PC-3 (cell line): ENCODE data around the gene TMC3. TPM values are rescaled to one million over a fixed set of nuclear protein-coding genes. Genes with fewer than 3 reads are reported as not detected.

Experiments used
- ATAC-seq: fragments of 200-7000 bp; cut with Tn5 transposase; 2 replicates; pipeline ENCODE4 v1.9.1; 2020; ENCODE audit warnings: mild to moderate bottlenecking, moderate library complexity
- BruUV-seq: library from RNA; stranded (reverse); fragments of 400-500 nt; replicated peaks from 2 replicates; lab custom pipeline; 2021; lab: Mats Ljungman, UMichigan
- CTCF ChIA-PET: fragments of 300-600 bp; sonication (Branson Sonifier 250); formaldehyde crosslinking; loops from one replicate; lab custom pipeline; 2022; ENCODE audit warnings: antibody characterized with exemption; lab: Charles Lee
- POLR2A ChIA-PET: fragments of 300-600 bp; sonication (Branson Sonifier 250); formaldehyde crosslinking; loops from one replicate; lab custom pipeline; 2022; ENCODE audit warnings: antibody characterized with exemption; ENCODE audit not compliant: unreplicated experiment; lab: Charles Lee
- DNase-seq: peaks from one replicate; pipeline ENCODE4 v3.0.0-alpha.2; 2015
- H2AFZ ChIP-seq: fragments of 300-600 bp; sonication (generic); 2 replicates; pipeline ENCODE4 v1.6.0; 2016; ENCODE audit warnings: antibody characterized with exemption, low read length
- H3F3A ChIP-seq: fragments of 300-600 bp; sonication (generic); one replicate; pipeline ENCODE4 v1.6.0; 2017; ENCODE audit warnings: antibody characterized with exemption, low read length, control low read depth, mild to moderate bottlenecking; ENCODE audit not compliant: unreplicated experiment
- H3K27ac ChIP-seq: fragments of 300-600 bp; sonication (generic); 2 replicates; pipeline ENCODE4 v1.5.1; 2016; ENCODE audit warnings: mild to moderate bottlenecking, low read length
- H3K27me3 ChIP-seq: fragments of 300-600 bp; sonication (generic); 2 replicates; pipeline ENCODE4 v1.6.1; 2016; ENCODE audit warnings: low read length, mixed read lengths
- H3K36me3 ChIP-seq: fragments of 300-600 bp; sonication (generic); 2 replicates; pipeline ENCODE4 v1.6.1; 2016; ENCODE audit warnings: low read depth, mixed run types, low read length, mixed read lengths
- H3K4me1 ChIP-seq: fragments of 300-600 bp; sonication (generic); 2 replicates; pipeline ENCODE4 v1.5.1; 2016; ENCODE audit warnings: low read length; ENCODE audit not compliant: insufficient read depth
- H3K4me2 ChIP-seq: fragments of 300-600 bp; sonication (generic); 2 replicates; pipeline ENCODE4 v1.6.0; 2016; ENCODE audit warnings: low read length
- H3K4me3 ChIP-seq: fragments of 300-600 bp; sonication (generic); 2 replicates; pipeline ENCODE4 v1.5.1; 2016; ENCODE audit warnings: mild to moderate bottlenecking, low read length, mixed read lengths
- H3K79me2 ChIP-seq: fragments of 300-600 bp; sonication (generic); 2 replicates; pipeline ENCODE4 v1.6.1; 2017; ENCODE audit warnings: low read length, mixed read lengths
- H3K9ac ChIP-seq: fragments of 300-600 bp; sonication (generic); 2 replicates; pipeline ENCODE4 v1.6.0; 2016; ENCODE audit warnings: mild to moderate bottlenecking, low read length
- H3K9me2 ChIP-seq: fragments of 300-600 bp; sonication (generic); replicated peaks from 2 replicates; pipeline ENCODE4 v1.6.1; 2016; ENCODE audit warnings: mixed run types, low read length, mixed read lengths
- H3K9me3 ChIP-seq: fragments of 300-600 bp; sonication (generic); 2 replicates; pipeline ENCODE4 v1.6.1; 2016; ENCODE audit warnings: low read length, mixed read lengths
- H4K20me1 ChIP-seq: fragments of 300-600 bp; sonication (generic); 2 replicates; pipeline ENCODE4 v1.6.1; 2016; ENCODE audit warnings: low read length, mixed read lengths
- EZH2 ChIP-seq: fragments of 300-600 bp; sonication (generic); IDR thresholded peaks from one replicate; pipeline ENCODE4 v1.6.1; 2017; ENCODE audit warnings: antibody characterized with exemption, mild to moderate bottlenecking, low read length; ENCODE audit not compliant: unreplicated experiment
- EZH2phosphoT487 ChIP-seq: fragments of 300-600 bp; sonication (generic); IDR thresholded peaks from 2 replicates; pipeline ENCODE4 v1.6.1; 2018; ENCODE audit warnings: mild to moderate bottlenecking, antibody characterized with exemption, low read length, borderline replicate concordance
- intact Hi-C: fragments of 100-400 bp; cut with micrococcal nuclease; formaldehyde crosslinking; loops from 2 replicates; pipeline ENCODE4 v1.9.0; 2023
- total RNA-seq: library from RNA; depleted of rRNA; stranded (reverse); fragments of >200 nt; gene quantifications from 2 replicates; pipeline ENCODE4 v1.2.3, GENCODE V29; 2014
- TF ChIP-seq, protein P1 (sequence below): fragments of 300-600 bp; sonication (generic); conservative IDR thresholded peaks from 2 replicates; pipeline ENCODE4 v1.5.1; 2017; ENCODE audit warnings: antibody characterized with exemption, low read depth, mild to moderate bottlenecking, low read length

TMC3 gene
- total RNA-seq, 1 experiment from 2014 or later, result not detected

DNA sequence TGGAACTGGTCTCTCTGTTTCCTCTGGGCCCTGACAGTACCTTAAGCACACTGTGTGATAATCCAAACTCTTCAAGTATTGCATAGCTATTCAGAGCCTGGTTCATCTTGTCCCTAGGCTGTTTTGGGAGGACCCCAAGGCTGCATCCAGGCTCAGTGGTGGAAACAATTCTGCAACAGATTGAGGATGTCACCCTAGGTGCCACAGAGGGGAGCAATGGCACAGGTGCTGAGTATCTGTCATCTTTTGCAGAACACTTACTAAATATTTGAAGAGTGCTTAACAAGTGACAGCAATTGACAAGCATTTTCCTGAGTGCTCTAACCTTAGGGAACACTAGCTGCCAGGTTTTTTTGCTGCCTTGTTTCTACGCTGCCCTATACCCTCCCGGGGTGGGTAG, 77.8 kb downstream of the TMC3 start:
- Histone ChIP-seq H4K20me1 (no peaks in the 10 kb centered on the region), H3K27ac (no peak overlapping the region), H3K9ac (no peak overlapping the region), H3K36me3 (no peaks in the 10 kb centered on the region), H3F3A (no peaks in the 10 kb centered on the region), H3K9me3 (no peaks in the 10 kb centered on the region), H3K9me2 (no peaks in the 10 kb centered on the region), H3K79me2 (no peaks in the 10 kb centered on the region), H3K27me3 (no peaks in the 10 kb centered on the region), H2AFZ (no peak overlapping the region), H3K4me3 (no peak overlapping the region), H3K4me2 (no peak overlapping the region), H3K4me1 (peaks cover 22% of the 10 kb centered on the region)
- ATAC-seq (no peak), DNase-seq (no peak)
- intact Hi-C loops, result no loop called here
- TF ChIP-seq EZH2, result no peak
- no peak for TF ChIP-seq EZH2phosphoT487
- TF ChIP-seq, protein P1, sequence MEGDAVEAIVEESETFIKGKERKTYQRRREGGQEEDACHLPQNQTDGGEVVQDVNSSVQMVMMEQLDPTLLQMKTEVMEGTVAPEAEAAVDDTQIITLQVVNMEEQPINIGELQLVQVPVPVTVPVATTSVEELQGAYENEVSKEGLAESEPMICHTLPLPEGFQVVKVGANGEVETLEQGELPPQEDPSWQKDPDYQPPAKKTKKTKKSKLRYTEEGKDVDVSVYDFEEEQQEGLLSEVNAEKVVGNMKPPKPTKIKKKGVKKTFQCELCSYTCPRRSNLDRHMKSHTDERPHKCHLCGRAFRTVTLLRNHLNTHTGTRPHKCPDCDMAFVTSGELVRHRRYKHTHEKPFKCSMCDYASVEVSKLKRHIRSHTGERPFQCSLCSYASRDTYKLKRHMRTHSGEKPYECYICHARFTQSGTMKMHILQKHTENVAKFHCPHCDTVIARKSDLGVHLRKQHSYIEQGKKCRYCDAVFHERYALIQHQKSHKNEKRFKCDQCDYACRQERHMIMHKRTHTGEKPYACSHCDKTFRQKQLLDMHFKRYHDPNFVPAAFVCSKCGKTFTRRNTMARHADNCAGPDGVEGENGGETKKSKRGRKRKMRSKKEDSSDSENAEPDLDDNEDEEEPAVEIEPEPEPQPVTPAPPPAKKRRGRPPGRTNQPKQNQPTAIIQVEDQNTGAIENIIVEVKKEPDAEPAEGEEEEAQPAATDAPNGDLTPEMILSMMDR, result no peak
- CTCF ChIA-PET, result no interaction called here
- POLR2A ChIA-PET, result no interaction called here
- no TSS peak for BruUV-seq

DNA sequence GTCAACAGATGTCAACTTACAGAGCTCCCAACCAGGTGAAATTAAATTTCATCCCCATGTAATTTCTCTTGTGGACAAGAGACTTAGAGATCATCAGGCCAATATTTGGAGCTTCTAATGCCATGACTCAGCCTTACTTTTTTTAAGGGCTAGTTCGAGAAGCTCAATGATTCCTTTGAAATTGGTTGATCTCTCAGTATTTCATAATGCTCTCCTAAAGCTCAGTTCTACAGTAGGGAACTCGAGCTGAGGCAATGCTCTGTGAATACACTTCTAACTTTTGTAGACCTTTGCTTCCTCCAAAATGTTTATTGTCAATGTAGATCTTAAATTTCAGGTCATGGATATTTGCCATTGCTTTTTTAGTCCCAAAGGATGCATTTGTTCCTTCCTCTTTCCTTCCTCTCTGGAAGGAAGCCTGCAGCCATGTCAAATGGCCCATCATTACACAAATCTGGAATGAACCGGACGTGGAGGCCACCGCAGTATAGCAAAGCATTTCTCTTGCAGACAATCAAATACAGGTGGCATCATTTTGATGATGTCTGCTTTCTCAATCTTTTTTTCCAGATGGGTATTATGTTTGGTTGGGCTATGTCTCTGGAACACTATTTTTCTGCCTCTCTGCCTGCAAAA, 78.4 kb downstream of the TMC3 start:
- H3K36me3 ChIP-seq, result no peaks in the 10 kb centered on the region
- H3K27me3 ChIP-seq, result no peaks in the 10 kb centered on the region
- no TSS peak for BruUV-seq
- H3K9ac ChIP-seq, result no peak overlapping the region
- ChIA-PET CTCF (no interaction called here), POLR2A (no interaction called here)
- no peak for TF ChIP-seq EZH2phosphoT487
- TF ChIP-seq EZH2, result no peak
- TF ChIP-seq, protein P1, result no peak
- H3K27ac ChIP-seq, result no peak overlapping the region
- H3K4me1 ChIP-seq, result peaks cover 22% of the 10 kb centered on the region
- H2AFZ ChIP-seq, result no peak overlapping the region
- no peak for ATAC-seq
- no peaks in the 10 kb centered on the region for H4K20me1 ChIP-seq
- no peak overlapping the region for H3K4me2 ChIP-seq
- no peaks in the 10 kb centered on the region for H3K9me3 ChIP-seq
- intact Hi-C loops, result no loop called here
- H3K79me2 ChIP-seq, result no peaks in the 10 kb centered on the region
- no peaks in the 10 kb centered on the region for H3F3A ChIP-seq
- no peak overlapping the region for H3K4me3 ChIP-seq
- DNase-seq, result no peak
- H3K9me2 ChIP-seq, result no peaks in the 10 kb centered on the region

DNA sequence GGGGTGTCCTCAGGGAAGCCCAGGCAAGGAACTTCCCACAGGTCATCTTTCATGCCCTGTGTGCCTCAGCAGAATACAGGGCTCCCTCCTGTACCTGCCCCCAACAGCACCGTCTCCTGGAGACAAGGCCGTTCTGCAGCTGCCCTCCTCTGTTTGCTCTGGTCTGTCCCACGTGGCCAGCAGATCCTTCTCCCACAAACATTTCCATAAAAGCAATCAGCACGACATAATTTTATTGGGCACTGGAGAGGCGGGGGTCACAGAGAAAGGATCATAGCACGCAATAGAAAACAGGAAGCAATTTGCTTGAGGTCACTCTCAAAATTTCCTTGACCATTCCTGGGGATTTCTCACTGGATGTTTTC, 79.5 kb downstream of the TMC3 start:
- intact Hi-C loops, result no loop called here
- Histone ChIP-seq H2AFZ (no peak overlapping the region), H3K4me2 (no peak overlapping the region), H3K4me3 (no peak overlapping the region), H3K9me3 (no peaks in the 10 kb centered on the region), H3K4me1 (peaks cover 22% of the 10 kb centered on the region), H4K20me1 (no peaks in the 10 kb centered on the region), H3K9ac (no peak overlapping the region), H3K79me2 (no peaks in the 10 kb centered on the region), H3K27ac (no peak overlapping the region), H3K27me3 (no peaks in the 10 kb centered on the region), H3K36me3 (no peaks in the 10 kb centered on the region), H3K9me2 (no peaks in the 10 kb centered on the region), H3F3A (no peaks in the 10 kb centered on the region)
- TF ChIP-seq, protein P1, result no peak
- TF ChIP-seq EZH2 (no peak), EZH2phosphoT487 (no peak)
- ChIA-PET POLR2A (no interaction called here), CTCF (no interaction called here)
- ATAC-seq (no peak), DNase-seq (no peak)
- no TSS peak for BruUV-seq
